Thyroid gland (tissue), 4 donors: ENCODE results near the gene ABR.

Source experiments
- POLR2A ChIP-seq, 2 donors: fragments of 450-650 bp; IDR thresholded peaks; one replicate each; pipeline ENCODE4 v1.6.1; 2017; ENCODE audit warnings: antibody characterized with exemption in 2 of 2, mild to moderate bottlenecking in 2 of 2, moderate library complexity in 1 of 2
- TF ChIP-seq, protein P1 (sequence below), 6 experiments: fragments of 200-600 bp in 3 of 6; fragments of 450-650 bp in 3 of 6; sonication (generic) in 3 of 6; IDR thresholded peaks; one replicate each; pipeline ENCODE4 v1.5.1; 2016 to 2019; ENCODE audit warnings: antibody characterized with exemption in 6 of 6, mild to moderate bottlenecking in 2 of 6, inconsistent platforms in 1 of 6, moderate library complexity in 1 of 6

- TF ChIP-seq, protein P1, sequence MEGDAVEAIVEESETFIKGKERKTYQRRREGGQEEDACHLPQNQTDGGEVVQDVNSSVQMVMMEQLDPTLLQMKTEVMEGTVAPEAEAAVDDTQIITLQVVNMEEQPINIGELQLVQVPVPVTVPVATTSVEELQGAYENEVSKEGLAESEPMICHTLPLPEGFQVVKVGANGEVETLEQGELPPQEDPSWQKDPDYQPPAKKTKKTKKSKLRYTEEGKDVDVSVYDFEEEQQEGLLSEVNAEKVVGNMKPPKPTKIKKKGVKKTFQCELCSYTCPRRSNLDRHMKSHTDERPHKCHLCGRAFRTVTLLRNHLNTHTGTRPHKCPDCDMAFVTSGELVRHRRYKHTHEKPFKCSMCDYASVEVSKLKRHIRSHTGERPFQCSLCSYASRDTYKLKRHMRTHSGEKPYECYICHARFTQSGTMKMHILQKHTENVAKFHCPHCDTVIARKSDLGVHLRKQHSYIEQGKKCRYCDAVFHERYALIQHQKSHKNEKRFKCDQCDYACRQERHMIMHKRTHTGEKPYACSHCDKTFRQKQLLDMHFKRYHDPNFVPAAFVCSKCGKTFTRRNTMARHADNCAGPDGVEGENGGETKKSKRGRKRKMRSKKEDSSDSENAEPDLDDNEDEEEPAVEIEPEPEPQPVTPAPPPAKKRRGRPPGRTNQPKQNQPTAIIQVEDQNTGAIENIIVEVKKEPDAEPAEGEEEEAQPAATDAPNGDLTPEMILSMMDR (IDR thresholded peaks at IDR 0.05) = no peak
- no peak for TF ChIP-seq POLR2A (IDR thresholded peaks at IDR 0.05)
Measured at GRCh38 chr17:1043601-1044251, 136.1 kb downstream of the ABR start.
